GM13977 (cell line): ENCODE measurements around the gene C1QTNF3.

Experiments used
- DNase-seq: peaks from one replicate; pipeline ENCODE4 v3.0.0; 2012; ENCODE audit warnings: low spot score
- in situ Hi-C: fragments of 300-500 bp; cut with MboI; formaldehyde crosslinking; loops from one replicate; pipeline ENCODE4 v1.12.0; 2022; ENCODE audit warnings: low sequenced_read_pairs, low pct_unique_long_range_greater_than_20kb, mixed read lengths, inconsistent platforms; ENCODE audit not compliant: unreplicated experiment
- TF ChIP-seq, protein P1 (sequence below): IDR thresholded peaks from 2 replicates; pipeline ENCODE4 v1.5.1; 2012; ENCODE audit warnings: mild to moderate bottlenecking, control low read depth; ENCODE audit not compliant: insufficient read depth; ENCODE audit errors: extremely low read depth, missing control alignments

The C1QTNF3 gene

DNA sequence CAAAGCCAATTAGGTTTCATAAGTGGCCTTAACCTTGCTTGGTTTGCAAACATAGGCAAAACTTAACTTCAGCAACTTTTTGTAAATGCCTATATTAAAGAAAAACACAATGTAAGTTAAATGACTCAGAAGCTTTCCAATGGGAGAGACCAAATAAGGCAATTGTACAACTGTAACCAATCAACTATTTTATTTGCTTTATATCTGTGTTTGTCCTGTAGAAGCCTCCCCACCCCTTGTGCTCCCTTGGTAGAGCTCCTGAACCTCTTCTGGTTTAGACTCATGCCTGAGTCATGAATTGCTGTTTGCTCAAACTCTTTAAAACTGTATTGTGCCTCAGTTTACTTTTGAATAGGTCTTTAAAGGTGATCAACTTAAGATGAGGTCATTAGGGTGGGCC lies 3.0 kb upstream of the C1QTNF3 start:
- no peak for DNase-seq
- TF ChIP-seq, protein P1, sequence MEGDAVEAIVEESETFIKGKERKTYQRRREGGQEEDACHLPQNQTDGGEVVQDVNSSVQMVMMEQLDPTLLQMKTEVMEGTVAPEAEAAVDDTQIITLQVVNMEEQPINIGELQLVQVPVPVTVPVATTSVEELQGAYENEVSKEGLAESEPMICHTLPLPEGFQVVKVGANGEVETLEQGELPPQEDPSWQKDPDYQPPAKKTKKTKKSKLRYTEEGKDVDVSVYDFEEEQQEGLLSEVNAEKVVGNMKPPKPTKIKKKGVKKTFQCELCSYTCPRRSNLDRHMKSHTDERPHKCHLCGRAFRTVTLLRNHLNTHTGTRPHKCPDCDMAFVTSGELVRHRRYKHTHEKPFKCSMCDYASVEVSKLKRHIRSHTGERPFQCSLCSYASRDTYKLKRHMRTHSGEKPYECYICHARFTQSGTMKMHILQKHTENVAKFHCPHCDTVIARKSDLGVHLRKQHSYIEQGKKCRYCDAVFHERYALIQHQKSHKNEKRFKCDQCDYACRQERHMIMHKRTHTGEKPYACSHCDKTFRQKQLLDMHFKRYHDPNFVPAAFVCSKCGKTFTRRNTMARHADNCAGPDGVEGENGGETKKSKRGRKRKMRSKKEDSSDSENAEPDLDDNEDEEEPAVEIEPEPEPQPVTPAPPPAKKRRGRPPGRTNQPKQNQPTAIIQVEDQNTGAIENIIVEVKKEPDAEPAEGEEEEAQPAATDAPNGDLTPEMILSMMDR: no peak
- in situ Hi-C loops: no loop called here

DNA sequence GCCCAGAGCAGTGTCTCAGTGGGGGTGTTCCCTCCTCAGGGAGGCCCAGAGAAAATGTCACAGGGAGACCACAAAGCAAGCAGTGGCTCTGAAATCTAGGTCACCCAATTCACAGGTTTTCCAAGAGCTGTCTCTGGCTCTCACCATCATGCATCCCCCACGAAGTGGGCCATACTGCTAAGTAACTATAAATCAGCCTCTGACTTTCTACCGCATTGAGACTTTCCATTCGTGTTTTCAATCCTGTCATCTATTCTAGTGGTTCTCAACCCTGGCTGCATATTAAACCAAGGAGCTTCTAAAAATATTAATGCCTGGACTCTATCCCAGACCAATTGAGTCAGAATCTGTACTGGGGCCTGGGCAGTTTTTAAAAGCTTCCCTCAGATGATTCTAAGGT lies 2.0 kb upstream of the C1QTNF3 start:
- in situ Hi-C loops: no loop called here
- TF ChIP-seq, protein P1: no peak
- DNase-seq: no peak

DNA sequence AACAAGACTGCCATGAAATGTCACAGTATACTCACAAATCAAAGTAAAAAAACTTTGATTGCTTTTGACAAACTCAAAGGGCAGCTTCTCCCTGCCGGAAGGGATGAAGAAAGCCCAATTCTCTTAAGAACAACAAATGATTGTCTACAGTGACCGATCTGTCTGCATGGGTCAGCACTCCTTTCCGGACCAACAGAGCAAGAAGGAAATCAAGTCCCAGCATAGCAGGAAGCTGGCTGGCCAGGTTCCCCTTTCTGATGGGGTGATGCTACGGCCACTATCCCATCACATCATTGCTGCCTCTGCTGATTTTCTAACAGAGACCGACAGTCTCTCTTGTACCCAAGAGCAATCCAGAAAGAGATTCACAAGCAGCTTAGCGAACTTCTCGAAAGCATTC lies 692 bp downstream of the C1QTNF3 start:
- DNase-seq: no peak
- in situ Hi-C loops: no loop called here
- TF ChIP-seq, protein P1: no peak

DNA sequence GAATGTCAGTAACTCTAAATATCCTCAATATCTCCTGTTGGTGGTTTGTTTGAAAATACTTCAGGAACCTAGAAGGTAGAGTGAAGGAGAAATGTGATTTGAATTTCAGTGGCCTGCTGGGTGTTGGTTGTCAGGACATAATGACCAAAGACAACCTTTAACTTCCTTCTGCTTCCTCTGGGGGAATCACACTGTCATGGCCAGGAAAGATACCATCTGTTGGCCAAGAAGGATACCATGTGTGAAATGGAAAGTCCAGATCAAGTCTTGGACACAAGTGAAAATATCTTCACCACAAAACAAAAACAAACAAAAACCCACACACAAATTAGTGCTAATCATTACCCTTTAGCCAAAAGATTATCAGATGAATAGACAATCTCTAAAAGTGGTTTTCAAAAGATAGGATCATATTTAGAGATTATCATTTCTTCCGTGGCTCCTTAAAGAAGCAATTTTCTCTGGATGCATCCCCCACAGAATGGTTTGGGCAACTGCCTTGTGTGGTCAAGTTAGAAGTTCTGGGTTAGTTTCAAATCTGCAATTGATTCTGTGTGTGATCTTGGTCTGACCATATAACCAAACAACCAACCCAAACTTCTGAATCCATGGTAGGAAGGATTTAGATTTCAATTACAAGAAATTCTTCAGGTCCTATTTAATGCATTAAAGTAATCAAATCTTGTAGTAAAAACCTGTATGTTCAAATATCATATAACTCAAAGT lies 1.6 kb downstream of the C1QTNF3 start:
- DNase-seq: no peak
- TF ChIP-seq, protein P1: no peak
- in situ Hi-C loops: no loop called here

DNA sequence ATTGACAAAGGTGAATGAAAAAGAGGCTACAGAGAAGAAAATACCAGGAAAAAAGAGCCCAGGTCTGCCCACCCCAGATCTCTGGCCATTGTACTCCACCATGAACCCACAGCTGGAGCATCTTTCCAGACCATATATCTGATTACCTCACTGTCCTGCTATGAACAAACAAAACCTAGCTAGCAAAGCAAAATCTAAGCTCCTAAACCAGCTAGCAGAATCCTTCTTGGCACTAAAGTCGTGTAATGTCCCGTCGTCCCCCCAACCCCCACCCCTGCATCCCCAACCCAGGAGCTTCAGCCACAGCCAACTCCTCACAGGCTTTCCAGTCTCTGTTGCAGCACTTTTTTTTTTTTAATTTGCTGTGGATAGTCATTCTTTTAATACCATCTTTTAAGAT lies 2.5 kb downstream of the C1QTNF3 start:
- TF ChIP-seq, protein P1: no peak
- no peak for DNase-seq
- in situ Hi-C loops: no loop called here

DNA sequence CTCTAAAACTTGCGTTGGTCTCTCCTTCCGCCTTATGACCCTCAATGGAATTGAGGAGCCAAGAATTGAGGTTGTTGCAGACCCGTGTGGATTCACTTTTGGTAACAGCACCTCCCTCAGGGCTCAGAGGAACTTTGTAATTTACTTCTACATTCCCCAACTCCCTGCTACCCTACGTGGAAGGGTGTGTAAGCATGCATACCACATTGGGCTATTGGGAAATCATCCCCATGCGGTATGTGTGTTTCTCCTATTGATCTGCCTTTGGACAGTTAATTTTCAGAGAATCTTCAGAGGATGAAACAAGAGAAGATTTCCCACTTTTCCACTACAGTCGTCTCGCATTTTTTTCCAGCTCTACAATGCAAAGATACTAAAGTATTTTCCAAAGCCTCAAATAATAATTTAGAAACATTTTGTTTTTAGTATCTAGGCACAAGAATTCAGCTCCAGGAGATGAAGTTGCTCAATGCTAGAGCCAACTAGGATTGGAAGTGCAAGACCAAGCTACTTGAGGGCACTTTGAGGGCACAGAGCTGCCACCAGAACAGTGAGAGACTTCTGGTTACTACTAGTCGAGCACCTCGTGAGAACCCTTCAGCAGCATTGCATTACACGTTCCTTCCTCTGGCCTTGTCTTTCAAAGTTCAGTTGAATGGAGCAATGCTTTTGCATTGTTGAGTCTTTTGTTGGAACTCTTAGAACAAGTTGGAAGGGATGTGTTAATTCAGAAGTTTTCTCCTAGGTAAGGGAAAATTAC lies 3.4 kb downstream of the C1QTNF3 start:
- no peak for DNase-seq
- TF ChIP-seq, protein P1: no peak
- in situ Hi-C loops: no loop called here
